HFFc6 (cell line): ENCODE measurements around the gene DUOXA2. TPM values are rescaled to one million over a fixed set of nuclear protein-coding genes. Genes with fewer than 3 reads are reported as not detected.

Source experiments
- DNase-seq: peaks from one replicate; pipeline ENCODE4 v3.0.0-alpha.2; 2018
- H3K27ac Mint-ChIP-seq: 2 replicates; pipeline ENCODE4 v1.8.0; 2020; ENCODE audit warnings: mild to moderate bottlenecking, mixed read lengths
- H3K27me3 Mint-ChIP-seq: 2 replicates; pipeline ENCODE4 v1.8.0; 2021; ENCODE audit warnings: mild to moderate bottlenecking, moderate library complexity, mixed read lengths; ENCODE audit not compliant: insufficient read depth
- H3K36me3 Mint-ChIP-seq: 2 replicates; pipeline ENCODE4 v1.8.0; 2021; ENCODE audit warnings: low read depth, mixed read lengths
- H3K4me1 Mint-ChIP-seq: 2 replicates; pipeline ENCODE4 v1.8.0; 2020; ENCODE audit warnings: low read depth, mixed read lengths
- H3K4me3 Mint-ChIP-seq: 2 replicates; pipeline ENCODE4 v1.8.0; 2020; ENCODE audit warnings: mild to moderate bottlenecking, moderate library complexity, mixed read lengths
- H3K9me3 Mint-ChIP-seq: 2 replicates; pipeline ENCODE4 v1.8.0; 2020; ENCODE audit warnings: mild to moderate bottlenecking, mixed read lengths
- CTCF ChIP-seq: fragments of 200-600 bp; sonication (generic); IDR thresholded peaks from 2 replicates; pipeline ENCODE4 v1.5.0; 2021; ENCODE audit warnings: antibody characterized with exemption, mild to moderate bottlenecking
- total RNA-seq, 6 experiments: library from RNA; stranded (reverse); fragmentation: NEBNext Ultra II Directional; extraction: Animal tissue kit (Norgen Biotek cat#: 25700); gene quantifications; 2 replicates in 1 of 6; 3 replicates in 5 of 6; pipeline ENCODE4 v1.2.3, GENCODE V29; 2021

DUOXA2 gene
- total RNA-seq, 6 experiments from 2014 or later = not detected

GRCh38 chr15:45083223-45083622 lies 30.9 kb upstream of the DUOXA2 start:
- DNase-seq = no peak
- H3K9me3 Mint-ChIP-seq = no peaks in the 10 kb centered on the region
- H3K4me1 Mint-ChIP-seq = no peaks in the 10 kb centered on the region
- H3K4me3 Mint-ChIP-seq = no peak overlapping the region
- peaks cover 8% of the 10 kb centered on the region for H3K27me3 Mint-ChIP-seq
- H3K36me3 Mint-ChIP-seq = no peaks in the 10 kb centered on the region
- H3K27ac Mint-ChIP-seq = no peak overlapping the region
- no peak for TF ChIP-seq CTCF

- H3K9me3 Mint-ChIP-seq = no peaks in the 10 kb centered on the region
- H3K4me3 Mint-ChIP-seq = no peak overlapping the region
- no peaks in the 10 kb centered on the region for H3K4me1 Mint-ChIP-seq
- H3K36me3 Mint-ChIP-seq = no peaks in the 10 kb centered on the region
- no peak for TF ChIP-seq CTCF
- no peak for DNase-seq
- no peak overlapping the region for H3K27ac Mint-ChIP-seq
- peaks cover 17% of the 10 kb centered on the region for H3K27me3 Mint-ChIP-seq
These were observed 30.0 kb upstream of the DUOXA2 start for GRCh38 chr15:45084163-45084562.

- no peak for DNase-seq
- no peak overlapping the region for H3K27ac Mint-ChIP-seq
- no peaks in the 10 kb centered on the region for H3K9me3 Mint-ChIP-seq
- no peaks in the 10 kb centered on the region for H3K36me3 Mint-ChIP-seq
- H3K27me3 Mint-ChIP-seq = peaks cover 25% of the 10 kb centered on the region
- H3K4me3 Mint-ChIP-seq = no peak overlapping the region
- no peak for TF ChIP-seq CTCF
- H3K4me1 Mint-ChIP-seq = peaks cover 9% of the 10 kb centered on the region
These were observed 26.6 kb upstream of the DUOXA2 start for GRCh38 chr15:45087513-45087912.

GRCh38 chr15:45088801-45089711 lies 25.1 kb upstream of the DUOXA2 start:
- no peak for TF ChIP-seq CTCF
- H3K27me3 Mint-ChIP-seq = peaks cover 31% of the 10 kb centered on the region
- no peak overlapping the region for H3K4me3 Mint-ChIP-seq
- H3K9me3 Mint-ChIP-seq = no peaks in the 10 kb centered on the region
- H3K4me1 Mint-ChIP-seq = peaks cover 9% of the 10 kb centered on the region
- H3K36me3 Mint-ChIP-seq = no peaks in the 10 kb centered on the region
- DNase-seq = no peak
- no peak overlapping the region for H3K27ac Mint-ChIP-seq

- no peak for DNase-seq
- TF ChIP-seq CTCF = no peak
- Mint-ChIP-seq H3K36me3 (no peaks in the 10 kb centered on the region), H3K4me1 (peaks cover 9% of the 10 kb centered on the region), H3K27me3 (peaks cover 31% of the 10 kb centered on the region), H3K9me3 (no peaks in the 10 kb centered on the region), H3K27ac (no peak overlapping the region), H3K4me3 (no peak overlapping the region)
These were observed 24.3 kb upstream of the DUOXA2 start for GRCh38 chr15:45089712-45090373.
